Testis (tissue), 2 donors: ENCODE data around the gene GNB1L.

Experiments used
- CTCF ChIP-seq, 3 experiments: fragments of 450-650 bp in 2 of 3; fragments of 200-600 bp in 1 of 3; sonication (generic) in 1 of 3; IDR thresholded peaks; one replicate each; pipeline ENCODE4 v1.5.1; 2016 to 2019; ENCODE audit warnings: antibody characterized with exemption in 3 of 3, mild to moderate bottlenecking in 2 of 3, moderate library complexity in 1 of 3
- POLR2A ChIP-seq: fragments of 450-650 bp; IDR thresholded peaks from one replicate; pipeline ENCODE4 v1.6.1; 2017; ENCODE audit warnings: antibody characterized with exemption, mild to moderate bottlenecking, moderate library complexity

DNA sequence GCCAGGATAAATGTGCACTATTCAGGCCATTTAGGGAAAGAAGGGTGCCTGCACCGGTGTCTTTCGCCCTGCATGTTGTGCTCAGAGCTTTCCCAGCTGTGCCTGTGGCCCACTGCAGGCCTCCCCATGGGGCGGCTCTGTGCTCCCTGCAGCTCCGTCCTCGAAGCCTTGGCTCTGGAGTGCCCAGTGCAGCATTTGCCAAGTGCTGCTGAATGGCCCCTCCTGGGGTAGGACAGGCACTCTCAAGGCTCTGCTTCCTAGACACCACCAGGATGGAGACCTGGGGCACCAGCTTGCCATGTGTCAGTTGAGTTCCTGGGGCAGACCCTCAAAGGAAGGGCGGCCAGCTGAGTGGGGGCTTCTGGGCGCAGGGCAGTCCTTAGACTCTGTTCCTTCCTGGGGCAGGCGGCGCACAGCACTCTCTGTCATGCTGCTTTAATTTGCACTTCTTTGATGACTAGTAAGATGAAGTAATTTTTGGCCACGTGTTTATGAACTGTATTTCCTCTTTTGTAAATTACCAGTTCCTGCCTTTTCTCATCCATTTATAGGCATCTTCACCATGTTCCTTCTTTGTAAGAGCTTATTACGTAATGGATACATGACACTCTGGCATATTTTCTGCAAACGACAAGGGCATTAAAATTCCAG, 32.1 kb upstream of the GNB1L start:
- no peak for TF ChIP-seq CTCF (IDR thresholded peaks at IDR 0.05)
- TF ChIP-seq POLR2A, result no peak
